Ureter (tissue), 1 donor: Measurements from ENCODE around the gene GDF3. TPM values are rescaled to one million over a fixed set of nuclear protein-coding genes. Genes with fewer than 3 reads are reported as not detected.
"Not testable (repeated sequence)": the region's sequence is repeated elsewhere in the genome, so short reads cannot be mapped to it uniquely, and the experiment has no call there.

Source experiments
- DNase-seq: peaks from one replicate; pipeline ENCODE4 v3.0.0-alpha.2; 2020; ENCODE audit warnings: low spot score
- total RNA-seq: library from RNA; stranded (reverse); gene quantifications from one replicate; pipeline ENCODE4 v1.2.4, GENCODE V29; 2023
- donor health status: DM: yes; HTN: yes; CAD: no.

The GDF3 gene
- total RNA-seq, result not detected

DNA sequence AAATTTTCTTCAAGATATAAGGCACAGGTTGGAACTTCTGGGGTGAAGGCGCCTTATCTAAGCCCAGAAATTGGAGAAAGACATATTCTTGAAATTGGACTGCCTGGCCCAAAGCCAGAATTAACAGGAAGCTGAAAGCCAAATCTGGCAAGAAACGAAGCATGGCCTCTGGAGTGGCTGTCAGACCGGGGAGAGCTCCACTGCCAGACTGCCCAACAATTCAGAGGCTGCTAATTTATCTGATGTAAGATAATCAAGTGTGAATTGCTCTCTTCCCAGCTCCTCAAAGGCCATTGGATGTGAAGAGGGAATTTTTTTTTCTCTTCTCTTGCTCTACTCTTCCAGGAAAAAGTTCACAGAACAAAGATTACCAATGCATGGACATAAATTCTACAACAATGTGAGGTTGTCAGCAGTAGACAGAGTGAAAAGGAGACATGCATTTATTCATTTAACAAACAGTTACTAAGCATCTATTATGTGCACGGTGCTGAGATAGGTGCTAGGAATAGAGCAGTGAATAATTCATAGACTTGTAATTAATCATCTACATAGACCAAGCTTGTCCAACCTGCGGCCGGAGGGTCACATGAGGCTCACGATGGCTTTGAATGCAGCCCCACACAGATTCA, at the start of gene GDF3:
GDF3 (minus strand) TSS at position 210 of the 632 bp plus-strand sequence; CDS start at position 163, 47 bp downstream.
- no peak for DNase-seq

DNA sequence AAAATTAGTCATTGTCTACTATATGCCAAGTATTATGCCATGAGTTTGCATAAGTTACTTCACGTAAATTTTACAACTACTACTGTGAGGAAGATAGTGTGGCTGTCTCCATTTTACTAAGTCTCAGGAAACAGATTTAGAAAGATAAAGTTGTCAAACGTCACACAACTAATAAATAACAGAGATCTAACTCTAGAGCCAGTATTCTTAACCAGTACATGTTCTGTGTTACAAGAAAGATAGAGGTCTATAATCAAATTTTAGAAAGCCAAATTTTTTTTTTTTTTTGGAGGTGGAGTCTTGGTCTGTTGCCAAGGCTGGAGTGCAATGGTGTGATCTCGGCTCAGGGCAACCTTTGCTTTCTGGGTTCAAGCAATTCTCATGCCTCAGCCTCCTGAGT, 37.4 kb upstream of the GDF3 start:
- no peak for DNase-seq

- no peak for DNase-seq
Measured at GRCh38 chr12:7731486-7731885, 35.9 kb upstream of the GDF3 start.

- DNase-seq, result not testable (repeated sequence)
Measured at GRCh38 chr12:7730984-7731383, 35.4 kb upstream of the GDF3 start.

- no peak for DNase-seq
Measured at GRCh38 chr12:7729746-7730145, 34.2 kb upstream of the GDF3 start.

DNA sequence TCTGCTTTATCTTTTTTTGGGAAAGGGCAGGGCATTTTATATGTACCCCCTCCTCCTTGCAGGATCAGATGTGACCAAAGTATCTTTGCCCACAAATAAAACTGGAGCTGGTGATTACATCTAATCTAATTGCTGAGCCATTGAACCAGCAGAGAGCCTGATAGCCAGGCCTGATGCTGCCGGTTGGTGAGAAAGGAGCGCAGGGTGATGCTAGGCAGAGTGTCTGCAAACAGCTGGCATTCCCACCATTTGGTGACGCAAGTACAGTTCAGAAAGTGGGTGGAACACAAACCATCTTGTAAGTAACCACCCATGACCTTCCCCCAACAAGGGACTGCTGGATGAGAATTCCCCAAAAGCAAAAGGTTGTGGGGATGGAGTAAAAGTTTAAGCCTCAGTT, 28.4 kb upstream of the GDF3 start:
- no peak for DNase-seq

- no peak for DNase-seq
Measured at GRCh38 chr12:7719946-7720730, 24.6 kb upstream of the GDF3 start.

GRCh38 chr12:7716381-7716780, 20.8 kb upstream of the GDF3 start:
- DNase-seq, result no peak

GRCh38 chr12:7712841-7713442, 17.4 kb upstream of the GDF3 start:
- no peak for DNase-seq

- DNase-seq, result no peak
Measured at GRCh38 chr12:7711133-7711532, 15.6 kb upstream of the GDF3 start, which contains the start of gene DPPA3. Gene DPPA3, plus strand, starts transcription at chr12:7711433. Its CDS starts 138 bp downstream, at chr12:7711571.

DNA sequence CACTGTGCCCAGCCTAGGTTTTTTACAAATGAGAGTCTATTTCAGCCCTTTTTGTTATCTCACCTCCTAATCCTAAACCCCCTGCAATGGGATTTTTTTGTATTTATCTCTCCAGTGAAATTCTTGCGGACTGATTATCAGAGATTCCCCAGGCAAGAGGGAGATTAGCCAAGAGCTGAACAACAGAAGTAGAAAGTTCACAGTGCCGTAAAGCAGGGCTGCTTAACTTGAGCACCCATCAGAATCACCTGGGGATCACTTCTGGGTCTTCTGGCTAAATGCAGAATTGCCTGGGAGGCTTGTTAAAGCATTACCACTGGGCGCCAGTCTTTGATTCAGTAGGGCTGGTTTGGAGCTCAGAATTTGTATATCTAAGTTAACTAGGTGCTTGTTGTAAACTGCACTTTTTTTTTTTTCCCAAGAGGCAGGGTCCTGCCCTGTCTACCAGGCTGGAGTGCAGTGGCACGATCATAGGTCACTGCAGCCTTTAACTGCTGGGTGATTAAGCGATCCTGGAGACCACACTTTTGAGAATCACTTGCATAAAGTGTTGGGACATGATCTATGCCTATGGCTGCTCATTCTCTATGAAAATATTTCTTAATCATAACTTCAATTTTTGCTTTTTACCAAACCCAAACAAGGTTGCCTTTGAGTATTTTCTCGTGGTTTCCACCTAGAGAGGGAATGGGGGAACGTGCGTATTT, 14.5 kb upstream of the GDF3 start:
- no peak for DNase-seq

DNA sequence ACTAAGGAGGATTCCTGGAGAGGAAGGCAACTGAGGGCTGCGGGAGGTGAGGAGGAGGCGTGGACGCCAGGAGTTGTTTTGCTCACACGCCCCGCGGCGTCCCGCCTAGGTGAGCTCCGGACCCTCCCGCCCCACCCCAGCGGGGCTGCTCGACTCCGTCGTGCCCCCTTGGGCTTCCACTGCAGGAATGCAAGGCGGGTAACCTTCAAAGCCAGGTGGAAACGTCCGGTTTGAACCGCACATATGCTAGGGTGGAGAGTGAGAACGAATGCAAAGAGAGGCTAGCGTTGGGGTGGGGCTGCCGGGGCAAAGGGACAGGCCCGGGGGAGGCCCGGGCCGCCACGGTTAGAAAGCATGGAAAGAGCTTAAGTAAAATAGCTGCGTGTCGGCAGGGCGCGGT, 10.3 kb upstream of the GDF3 start:
- no peak for DNase-seq

DNA sequence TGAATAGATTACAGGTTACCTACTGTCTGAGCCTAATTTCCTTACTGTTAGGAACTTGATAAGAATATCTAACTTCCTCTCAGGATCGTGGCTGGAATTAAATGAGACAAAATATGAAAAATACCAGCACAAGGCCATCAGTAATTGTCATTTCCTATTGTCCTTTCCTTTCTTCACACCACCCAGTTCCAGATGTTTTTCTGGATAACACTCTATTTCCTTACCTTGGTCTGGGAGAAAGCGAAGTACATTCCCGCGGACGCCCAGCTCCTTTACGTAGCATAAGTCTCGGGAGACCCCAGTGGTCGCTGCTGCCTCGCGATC, 376 bp downstream of the GDF3 start:
- DNase-seq, result no peak

GRCh38 chr12:7694556-7695236, 879 bp downstream of the GDF3 start:
- no peak for DNase-seq

DNA sequence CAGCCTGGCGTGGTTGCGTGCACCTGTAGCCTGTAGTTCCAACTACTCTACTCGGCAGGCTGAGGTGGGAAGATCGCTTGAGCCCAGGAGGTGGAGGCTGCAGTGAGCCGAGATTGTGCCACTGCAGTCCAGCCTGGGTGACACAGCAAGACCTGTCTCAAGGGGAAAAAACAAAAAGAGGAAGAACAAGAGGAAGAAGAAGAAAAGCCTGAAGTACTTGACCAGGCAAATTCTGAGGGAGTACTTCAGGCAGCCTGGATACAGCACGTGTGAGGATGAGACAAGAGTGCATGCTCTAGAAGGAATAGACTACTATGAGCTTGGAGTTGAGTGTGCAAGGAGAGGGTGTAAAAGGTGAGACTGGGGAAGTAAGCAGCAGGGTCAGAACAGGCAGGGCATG, 1.8 kb downstream of the GDF3 start:
- DNase-seq, result no peak

GRCh38 chr12:7681535-7681934, 14.0 kb downstream of the GDF3 start:
- no peak for DNase-seq

DNA sequence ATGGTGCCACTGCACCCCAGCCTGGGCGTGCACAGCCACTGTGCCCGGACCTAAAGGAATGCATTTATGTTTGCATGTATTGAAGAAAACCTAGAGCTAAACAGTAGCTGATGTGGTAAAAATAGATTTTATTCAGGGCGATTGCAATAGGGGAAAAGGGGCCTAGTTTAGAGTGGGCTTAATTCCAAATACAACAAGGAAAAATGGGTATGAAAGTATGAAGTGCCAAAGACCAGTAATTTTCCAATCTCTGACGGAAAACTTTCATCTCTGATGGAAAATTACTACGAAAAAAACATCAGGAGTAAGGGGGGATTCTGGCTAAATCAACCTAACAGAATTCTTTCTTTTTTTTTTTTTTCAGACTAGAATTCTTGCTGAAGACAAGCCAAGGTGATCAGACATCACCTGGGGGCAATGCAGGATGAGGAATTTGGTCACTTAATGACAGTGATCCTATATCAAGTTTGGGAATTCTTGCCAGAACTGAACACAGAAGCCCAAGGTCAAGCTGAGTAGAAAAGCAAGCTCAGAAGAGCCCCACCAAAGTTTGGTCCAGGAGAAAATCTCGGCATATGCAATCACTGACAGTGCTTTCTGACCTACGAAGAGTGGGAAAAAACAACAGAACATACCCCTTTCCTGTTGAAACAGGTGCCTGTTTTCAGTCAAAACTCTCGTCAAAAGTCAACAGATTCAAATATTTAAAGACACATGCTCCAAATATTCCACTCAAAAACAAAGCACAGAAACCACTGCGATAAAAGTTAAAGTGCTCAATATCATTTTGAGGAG, 16.1 kb downstream of the GDF3 start:
- no peak for DNase-seq

GRCh38 chr12:7678744-7679143, 16.8 kb downstream of the GDF3 start:
- no peak for DNase-seq

- DNase-seq, result not testable (repeated sequence)
Measured at GRCh38 chr12:7677432-7677888, 18.1 kb downstream of the GDF3 start.

- DNase-seq, result not testable (repeated sequence)
Measured at GRCh38 chr12:7675455-7675854, 20.1 kb downstream of the GDF3 start.

DNA sequence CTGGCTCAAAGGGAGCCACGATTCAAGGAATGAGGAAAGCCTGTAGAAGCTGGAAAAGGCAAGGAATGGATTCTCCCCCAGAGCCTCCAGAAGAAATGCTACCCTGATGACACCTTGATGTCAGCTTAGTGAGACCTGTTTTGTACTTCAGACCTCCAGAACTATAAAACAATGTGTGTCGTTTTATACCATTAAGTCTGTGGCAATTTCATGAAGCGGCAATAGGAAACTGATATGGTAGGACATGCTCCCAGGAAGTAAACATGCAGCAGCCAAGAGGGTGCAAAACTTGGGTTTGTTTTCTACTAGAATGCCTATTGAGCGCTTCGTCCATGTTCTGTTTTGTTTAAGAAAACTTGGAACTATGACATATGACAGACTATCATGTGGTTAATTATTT, 27.4 kb downstream of the GDF3 start:
- no peak for DNase-seq
